Muscle of leg (tissue), 11 donors: ENCODE data around the gene GSPT1. TPM values are rescaled to one million over a fixed set of nuclear protein-coding genes. Genes with fewer than 3 reads are reported as not detected.
A peak's percentile ranks its signal among the peaks of the same experiment; 100 is the strongest.

ENCODE experiments used
- DNase-seq: peaks from one replicate; pipeline ENCODE4 v3.0.0; 2013
- H3K27ac ChIP-seq: one replicate; pipeline ENCODE4 v1.5.1; 2013; ENCODE audit warnings: mild to moderate bottlenecking, low read length, control low read depth
- H3K27me3 ChIP-seq: one replicate; pipeline ENCODE4 v1.6.1; 2013; ENCODE audit warnings: low read length; ENCODE audit not compliant: control insufficient read depth, insufficient read depth
- H3K36me3 ChIP-seq: one replicate; pipeline ENCODE4 v1.6.1; 2013; ENCODE audit warnings: low read length; ENCODE audit not compliant: control insufficient read depth, insufficient read depth
- H3K4me1 ChIP-seq: one replicate; pipeline ENCODE4 v1.6.1; 2013; ENCODE audit warnings: low read length; ENCODE audit not compliant: control insufficient read depth, insufficient read depth
- H3K4me3 ChIP-seq: one replicate; pipeline ENCODE4 v1.5.1; 2013; ENCODE audit warnings: low read length, control low read depth
- H3K9me3 ChIP-seq: replicated peaks from 2 replicates; pipeline ENCODE4 v1.6.1; 2013; ENCODE audit warnings: low read depth, low read length; ENCODE audit not compliant: control insufficient read depth
- WGBS: methylation state at CpG from one replicate; pipeline ENCODE4 v1.1.5; 2013; ENCODE audit warnings: missing lambda C conversion rate; ENCODE audit not compliant: insufficient coverage; 5-methylcytosine and 5-hydroxymethylcytosine counted together
- polyA plus RNA-seq, 8 donors: library from polyadenylated mRNA; unstranded; fragments of 120-200 nt; gene quantifications; one replicate each; pipeline versions ENCODE4 v1.2.1 to v1.2.3, GENCODE V29; 2013; ENCODE audit warnings: inconsistent platforms in 1 of 8, low replicate concordance in 1 of 8; ENCODE audit not compliant: insufficient read length in 8 of 8, insufficient read depth in 1 of 8
- total RNA-seq: library from RNA; stranded (reverse); fragments of 120-200 nt; gene quantifications from one replicate; pipeline ENCODE4 v1.2.4, GENCODE V29; 2013

Gene GSPT1
- total and polyA plus RNA-seq, 9 donors, result 41.5 to 87.9 (median 80.6) TPM

DNA sequence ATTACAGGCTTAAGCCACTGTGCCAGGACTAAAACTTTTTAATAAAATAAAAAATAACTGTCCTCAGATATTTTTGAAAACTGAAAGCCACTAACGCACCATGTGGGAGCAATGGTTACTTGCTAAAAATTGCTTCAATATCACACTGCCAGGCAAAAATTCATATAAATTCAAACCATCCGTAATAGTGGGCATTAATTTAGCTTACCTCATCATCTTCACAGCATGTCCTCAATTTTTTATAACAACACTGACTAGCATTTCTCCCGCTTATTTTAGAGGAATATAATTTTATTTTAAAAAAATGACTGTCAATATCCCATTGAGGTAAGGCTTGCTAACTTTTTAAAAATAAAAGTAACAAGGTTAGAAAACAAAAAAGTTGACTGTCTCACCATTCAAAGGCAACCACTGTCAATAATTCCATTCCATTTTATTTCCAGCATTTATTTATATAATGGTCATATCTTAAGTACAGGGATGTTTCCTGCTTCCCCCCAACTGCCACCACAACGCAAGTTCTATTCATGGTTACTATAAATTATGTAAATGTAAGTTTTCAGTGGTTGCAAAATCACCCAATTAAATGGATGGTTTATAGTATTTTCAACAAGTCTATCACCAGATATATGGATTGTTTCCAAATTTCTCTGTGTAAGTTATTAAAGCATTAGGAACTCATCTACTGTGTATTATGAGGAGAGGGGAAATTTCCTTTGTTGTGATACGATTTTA, 25.4 kb downstream of the GSPT1 start:
- no peaks in the 10 kb centered on the region for H3K4me1 ChIP-seq
- no peak overlapping the region for H3K27ac ChIP-seq
- DNase-seq, result no peak
- no peaks in the 10 kb centered on the region for H3K9me3 ChIP-seq
- no peaks in the 10 kb centered on the region for H3K27me3 ChIP-seq
- H3K36me3 ChIP-seq, result peaks cover 27% of the 10 kb centered on the region
- no peak overlapping the region for H3K4me3 ChIP-seq
- WGBS, result no CpG with 5 or more reads among the region's 5 CpGs

DNA sequence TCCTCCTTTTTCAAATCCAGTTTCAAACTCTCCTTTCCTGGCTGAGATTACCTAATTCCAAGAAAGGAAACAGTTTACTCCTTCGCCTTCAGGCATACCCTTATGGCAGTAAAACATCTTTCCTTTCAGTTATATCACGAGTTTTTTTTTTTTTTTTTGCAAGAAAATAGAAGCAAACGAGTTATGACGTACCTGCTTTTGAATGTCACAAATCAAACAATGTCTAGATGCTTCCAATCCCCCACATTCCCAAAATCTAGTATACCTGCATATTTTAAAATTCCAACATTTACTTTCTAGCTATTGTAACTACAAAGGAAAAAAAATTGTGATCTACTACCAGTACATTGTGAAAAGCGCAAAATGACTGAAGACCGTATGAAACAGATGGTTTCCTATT, 28.9 kb downstream of the GSPT1 start:
- 93% methylated on average over 2 of the region's 6 CpGs for WGBS

DNA sequence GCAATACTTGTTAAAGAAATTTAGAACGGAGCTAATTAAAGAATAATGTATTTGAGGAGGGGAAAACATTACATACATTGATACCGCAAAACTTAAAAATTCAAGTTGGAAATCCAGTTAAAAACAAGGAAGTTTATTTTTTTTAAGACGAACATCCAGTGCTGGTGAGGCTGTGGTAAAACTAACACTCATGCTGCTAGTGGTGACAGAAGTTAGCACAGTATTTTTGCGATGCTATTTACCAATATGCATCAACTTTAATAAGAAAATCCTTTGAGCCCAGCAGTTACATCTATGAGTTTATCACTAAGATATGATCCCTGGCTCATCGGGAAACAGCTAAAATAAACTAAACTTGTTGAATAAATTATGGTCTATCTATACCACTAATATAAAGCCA, 31.7 kb downstream of the GSPT1 start:
- Histone ChIP-seq H3K36me3 (peaks cover 34% of the 10 kb centered on the region), H3K4me3 (no peak overlapping the region), H3K27ac (no peak overlapping the region), H3K9me3 (no peaks in the 10 kb centered on the region), H3K4me1 (no peaks in the 10 kb centered on the region), H3K27me3 (no peaks in the 10 kb centered on the region)
- DNase-seq, result no peak
- WGBS, result no CpG with 5 or more reads among the region's 5 CpGs

More for the DNA sequence above, 28.9 kb downstream of the GSPT1 start:
- no peaks in the 10 kb centered on the region for H3K27me3 ChIP-seq
- H3K36me3 ChIP-seq, result peaks cover 34% of the 10 kb centered on the region
- DNase-seq, result no peak
- no peaks in the 10 kb centered on the region for H3K4me1 ChIP-seq
- H3K27ac ChIP-seq, result no peak overlapping the region
- H3K4me3 ChIP-seq, result no peak overlapping the region
- H3K9me3 ChIP-seq, result no peaks in the 10 kb centered on the region

DNA sequence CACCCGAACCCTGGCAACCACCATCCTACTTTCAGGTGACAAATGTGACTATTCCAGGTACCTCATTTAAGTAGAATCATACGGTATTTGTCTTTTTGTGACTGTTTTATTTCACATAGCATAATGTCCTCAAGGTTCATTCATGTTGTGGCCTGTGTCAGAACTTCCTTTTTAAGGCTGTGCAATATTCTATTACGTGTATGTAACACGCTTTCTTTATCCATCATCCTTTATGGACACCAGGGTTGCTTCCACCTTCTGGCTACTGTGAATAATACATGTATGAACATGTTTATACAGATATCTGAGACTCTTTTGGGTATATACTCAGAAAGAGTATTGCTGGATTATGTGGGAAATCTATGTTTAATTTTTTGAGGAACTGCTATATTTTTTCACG, 35.7 kb downstream of the GSPT1 start:
- DNase-seq, result no peak
- Histone ChIP-seq H3K36me3 (peaks cover 37% of the 10 kb centered on the region), H3K27ac (no peak overlapping the region), H3K4me3 (no peak overlapping the region), H3K27me3 (no peaks in the 10 kb centered on the region), H3K9me3 (no peaks in the 10 kb centered on the region), H3K4me1 (no peaks in the 10 kb centered on the region)
- 100% methylated on average over 1 of the region's 5 CpGs for WGBS

DNA sequence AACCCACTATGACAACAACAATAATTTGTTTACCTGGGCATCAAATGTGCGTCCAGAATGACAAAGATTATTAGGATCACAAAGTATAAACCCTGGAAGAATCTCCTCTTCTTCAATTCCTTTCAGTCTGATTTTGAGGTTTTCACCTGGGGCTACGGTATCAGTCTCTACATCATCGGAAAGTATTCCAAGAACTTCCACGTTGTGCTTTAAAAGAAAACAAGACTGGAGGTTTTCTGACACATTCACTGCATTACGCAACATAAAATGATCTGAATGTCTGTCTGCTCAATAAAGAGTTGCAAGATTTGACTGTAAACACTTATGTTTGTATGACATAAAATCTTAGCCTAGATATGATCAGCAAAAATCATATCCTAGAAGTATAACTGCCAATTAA, 38.4 kb downstream of the GSPT1 start:
- 88% methylated on average over 4 of the region's 5 CpGs for WGBS
- no peaks in the 10 kb centered on the region for H3K27me3 ChIP-seq
- peaks cover 34% of the 10 kb centered on the region for H3K36me3 ChIP-seq
- no peak for DNase-seq
- H3K9me3 ChIP-seq, result no peaks in the 10 kb centered on the region
- no peak overlapping the region for H3K4me3 ChIP-seq
- no peaks in the 10 kb centered on the region for H3K4me1 ChIP-seq
- no peak overlapping the region for H3K27ac ChIP-seq

DNA sequence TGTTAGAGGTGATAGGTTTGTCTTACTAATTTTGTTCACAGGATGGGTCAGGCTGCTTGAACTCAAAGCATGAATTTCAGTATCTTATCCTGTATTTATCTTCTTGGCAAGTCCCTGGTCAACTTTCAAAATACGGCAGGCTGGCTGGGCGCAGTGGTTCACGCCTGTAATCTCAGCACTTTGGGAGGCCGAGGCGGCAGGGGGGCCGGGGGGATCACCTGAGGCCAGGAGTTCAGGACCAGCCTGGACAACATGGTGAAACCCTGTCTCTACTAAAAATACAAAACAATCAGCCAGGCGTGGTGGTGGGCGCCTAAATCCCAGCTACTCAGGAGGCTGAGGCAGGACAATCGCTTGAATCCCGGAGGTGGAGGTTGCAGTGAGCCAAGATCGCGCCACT, 39.5 kb downstream of the GSPT1 start:
- H3K27me3 ChIP-seq, result no peaks in the 10 kb centered on the region
- WGBS, result 97% methylated on average over 9 of the region's 12 CpGs
- no peaks in the 10 kb centered on the region for H3K4me1 ChIP-seq
- no peak overlapping the region for H3K27ac ChIP-seq
- H3K36me3 ChIP-seq, result peaks cover 27% of the 10 kb centered on the region
- no peak overlapping the region for H3K4me3 ChIP-seq
- no peak for DNase-seq
- H3K9me3 ChIP-seq, result no peaks in the 10 kb centered on the region

DNA sequence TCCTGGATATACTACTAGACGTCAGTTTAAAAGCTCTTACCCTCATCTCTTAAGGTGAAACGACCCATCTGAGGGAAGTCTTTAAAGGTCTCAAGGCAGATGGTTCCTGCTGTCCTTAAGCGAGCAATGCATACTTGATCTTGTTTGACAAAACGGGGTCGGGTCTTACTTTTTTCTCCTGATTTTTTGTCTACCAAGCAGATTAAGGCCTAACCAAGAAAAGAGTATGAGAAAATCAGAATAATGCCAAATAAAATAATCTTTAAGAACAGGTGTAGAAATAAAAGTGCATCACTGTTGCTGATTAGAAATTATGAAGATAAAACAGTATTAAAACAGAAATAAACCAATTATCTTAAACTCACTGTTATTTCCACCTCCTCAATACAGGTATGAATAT, 40.0 kb downstream of the GSPT1 start:
- H3K27me3 ChIP-seq, result no peaks in the 10 kb centered on the region
- H3K27ac ChIP-seq, result no peak overlapping the region
- no peaks in the 10 kb centered on the region for H3K4me1 ChIP-seq
- no peak for DNase-seq
- WGBS, result 83% methylated on average over 1 of the region's 5 CpGs
- H3K36me3 ChIP-seq, result peaks cover 26% of the 10 kb centered on the region
- no peaks in the 10 kb centered on the region for H3K9me3 ChIP-seq
- no peak overlapping the region for H3K4me3 ChIP-seq

DNA sequence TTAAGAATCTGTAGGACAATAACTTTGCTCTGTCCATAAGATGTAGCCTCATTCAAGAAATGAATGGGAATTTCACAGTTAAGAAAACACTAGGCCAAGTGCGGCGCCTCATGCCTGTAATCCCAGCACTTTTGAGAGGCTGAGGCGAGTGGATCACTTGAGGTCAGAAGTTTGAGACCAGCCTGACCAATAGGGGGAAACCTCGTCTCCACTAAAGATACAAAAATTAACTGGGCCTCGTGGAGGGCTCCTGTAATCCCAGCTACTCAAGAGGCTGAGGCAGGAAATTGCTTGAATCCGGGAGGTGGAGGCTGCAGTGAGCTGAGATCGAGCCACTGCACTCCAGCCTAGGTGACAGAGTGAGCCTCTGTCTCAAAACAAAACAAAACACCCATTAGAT, 44.6 kb downstream of the GSPT1 start:
- WGBS, result no CpG with 5 or more reads among the region's 7 CpGs
- Histone ChIP-seq H3K4me3 (no peak overlapping the region), H3K9me3 (no peaks in the 10 kb centered on the region), H3K27ac (no peak overlapping the region), H3K4me1 (no peaks in the 10 kb centered on the region), H3K27me3 (no peaks in the 10 kb centered on the region), H3K36me3 (peaks cover 26% of the 10 kb centered on the region)
- DNase-seq, result peak; percentile 19

DNA sequence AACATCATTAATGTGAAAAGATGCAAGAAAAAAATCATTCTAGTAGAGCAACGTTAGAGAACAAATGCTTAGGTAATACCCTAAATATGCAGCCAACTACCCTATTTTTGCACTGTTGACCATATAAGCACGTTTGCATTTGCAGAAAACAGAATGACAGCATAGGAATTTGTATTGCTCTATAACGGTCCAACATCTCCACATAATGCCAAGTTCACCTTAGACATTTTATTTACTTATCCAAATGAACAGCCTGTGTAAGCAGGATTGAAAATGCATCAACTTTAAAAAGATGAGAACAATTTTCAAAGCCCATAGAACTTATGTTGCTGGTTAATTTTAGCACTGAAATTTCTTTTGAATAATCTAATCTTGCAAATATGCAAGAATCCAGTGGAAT, 45.4 kb downstream of the GSPT1 start:
- H3K27me3 ChIP-seq, result no peaks in the 10 kb centered on the region
- no peak for DNase-seq
- WGBS, result no CpG with 5 or more reads among the region's 3 CpGs
- no peak overlapping the region for H3K4me3 ChIP-seq
- H3K36me3 ChIP-seq, result peaks cover 23% of the 10 kb centered on the region
- H3K4me1 ChIP-seq, result no peaks in the 10 kb centered on the region
- no peaks in the 10 kb centered on the region for H3K9me3 ChIP-seq
- no peak overlapping the region for H3K27ac ChIP-seq

DNA sequence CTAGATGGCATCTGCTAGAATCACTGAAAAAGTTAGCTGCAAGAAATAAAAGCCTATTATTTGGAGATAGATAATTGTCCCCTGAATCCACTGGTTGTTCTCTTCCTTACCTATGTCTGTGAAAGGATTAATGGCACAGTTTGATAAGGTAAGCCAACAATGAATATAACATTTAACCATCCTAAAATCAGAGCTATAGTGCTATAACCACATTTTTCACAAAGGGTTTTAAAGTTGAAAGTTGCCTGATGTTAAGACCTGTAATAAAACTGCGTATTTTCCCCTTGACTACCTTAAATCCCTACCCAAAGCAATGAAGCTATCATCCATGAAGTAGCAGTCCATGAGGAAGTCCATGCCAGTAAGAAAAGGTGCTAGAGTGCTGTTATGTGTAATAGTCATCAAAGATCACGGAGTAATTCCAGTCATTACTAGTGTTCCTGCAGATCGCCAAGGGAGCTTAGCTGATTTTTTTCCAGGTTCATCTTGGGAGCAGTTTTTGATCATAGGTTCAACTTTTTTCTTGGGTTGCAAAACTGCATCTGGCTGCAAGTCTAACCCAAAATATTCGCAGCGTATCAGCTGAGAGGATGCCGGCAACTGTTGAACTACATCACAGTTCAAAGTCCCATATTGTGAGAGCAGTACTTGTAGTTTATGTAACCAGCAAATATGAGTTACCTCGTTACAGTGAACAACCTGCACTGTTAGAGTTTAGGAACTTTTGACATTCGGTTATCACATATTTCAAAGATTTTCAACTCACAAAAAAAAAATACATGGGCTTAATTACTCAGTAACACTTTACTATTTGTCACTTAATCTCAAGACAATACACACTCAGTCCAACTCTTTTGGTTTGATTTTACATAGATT, 46.2 kb downstream of the GSPT1 start:
- Histone ChIP-seq H3K4me1 (no peaks in the 10 kb centered on the region), H3K9me3 (no peaks in the 10 kb centered on the region), H3K4me3 (no peak overlapping the region), H3K27ac (no peak overlapping the region), H3K36me3 (peaks cover 20% of the 10 kb centered on the region), H3K27me3 (no peaks in the 10 kb centered on the region)
- 77% methylated on average over 2 of the region's 8 CpGs for WGBS
- DNase-seq, result no peak
